ENCODE results near the gene GATM.
A peak's percentile ranks its signal among the peaks of the same experiment; 100 is the strongest.
"Not testable (repeated sequence)": the region's sequence is repeated elsewhere in the genome, so short reads cannot be mapped to it uniquely, and the experiment has no call there.

Gene GATM

DNA sequence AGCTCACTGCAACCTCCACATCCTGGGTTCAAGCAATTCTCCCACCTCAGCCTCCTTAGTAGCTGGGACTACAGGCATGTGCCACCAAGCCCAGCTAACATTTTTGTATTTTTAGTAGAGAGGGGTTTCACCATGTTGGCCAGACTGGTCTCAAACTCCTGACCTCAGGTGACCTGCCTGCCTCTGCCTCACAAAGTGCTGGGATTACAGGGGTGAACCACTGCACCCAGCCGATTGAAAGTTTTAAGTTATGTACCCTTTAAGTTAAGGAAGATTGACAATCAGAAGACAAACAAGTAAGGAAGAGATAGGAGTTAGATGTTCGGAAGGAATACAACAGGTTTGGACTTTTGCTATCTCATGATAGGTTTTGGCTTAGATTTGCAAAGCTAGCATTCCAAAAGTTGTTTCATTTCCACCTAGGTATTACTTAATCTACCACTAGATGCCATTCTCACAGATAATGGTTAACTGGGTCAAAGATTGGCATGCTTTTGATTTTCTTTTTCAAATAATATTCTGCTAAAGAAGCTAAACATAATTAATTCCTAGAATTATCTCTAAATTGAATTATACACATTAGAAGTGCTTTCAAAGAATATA lies 35.0 kb downstream of the GATM start:
- H3K9me3 Mint-ChIP-seq, result no peaks in the 10 kb centered on the region
- no peak overlapping the region for H3K27ac Mint-ChIP-seq
- no peak overlapping the region for H3K4me3 Mint-ChIP-seq
- no peaks in the 10 kb centered on the region for H3K36me3 Mint-ChIP-seq
- peaks cover 12% of the 10 kb centered on the region for H3K27me3 Mint-ChIP-seq
- peaks cover 3% of the 10 kb centered on the region for H3K4me1 Mint-ChIP-seq

DNA sequence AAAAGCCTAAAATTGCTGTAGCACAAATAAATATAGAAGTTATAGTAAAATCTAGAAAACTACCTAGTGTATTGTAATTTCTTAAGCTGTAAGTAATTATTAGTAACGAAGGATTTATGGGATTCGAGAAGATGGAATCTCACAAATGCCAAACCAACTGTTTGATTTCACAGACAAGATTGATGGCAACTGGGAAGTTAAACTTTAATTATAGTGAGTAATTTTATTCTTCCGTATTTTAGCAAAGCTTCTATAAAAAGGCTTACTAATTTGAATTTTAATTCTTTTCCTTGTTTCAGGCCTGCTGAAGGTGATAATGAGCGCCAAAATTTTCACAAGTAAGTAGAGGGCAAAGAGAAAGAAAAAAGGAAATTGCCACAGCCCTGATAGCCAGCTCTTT lies 36.6 kb downstream of the GATM start:
- Mint-ChIP-seq H3K27me3 (peaks cover 5% of the 10 kb centered on the region), H3K4me1 (peaks cover 5% of the 10 kb centered on the region), H3K9me3 (no peaks in the 10 kb centered on the region), H3K36me3 (no peaks in the 10 kb centered on the region), H3K4me3 (no peak overlapping the region), H3K27ac (no peak overlapping the region)

DNA sequence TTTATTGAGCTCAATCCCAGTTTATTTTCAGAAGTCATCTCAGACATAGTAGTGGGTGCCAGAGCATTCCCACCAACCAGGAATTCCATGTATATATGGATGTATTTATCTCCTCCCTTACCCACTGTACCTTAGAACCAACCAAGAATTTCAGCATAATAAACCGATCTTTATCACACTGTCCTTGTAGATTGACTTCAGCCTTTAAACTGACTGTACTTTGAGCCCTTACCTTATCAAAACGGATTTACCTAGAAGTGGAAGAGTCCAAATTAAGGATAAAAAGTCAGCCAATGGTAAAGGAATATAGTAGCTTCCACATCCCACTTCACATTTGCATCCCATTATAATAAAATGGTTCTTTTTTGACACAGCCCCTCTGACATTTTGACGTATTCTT lies 37.9 kb downstream of the GATM start:
- Mint-ChIP-seq H3K9me3 (no peaks in the 10 kb centered on the region), H3K4me1 (peaks cover 5% of the 10 kb centered on the region), H3K27me3 (no peaks in the 10 kb centered on the region), H3K36me3 (no peaks in the 10 kb centered on the region), H3K27ac (no peak overlapping the region), H3K4me3 (no peak overlapping the region)

DNA sequence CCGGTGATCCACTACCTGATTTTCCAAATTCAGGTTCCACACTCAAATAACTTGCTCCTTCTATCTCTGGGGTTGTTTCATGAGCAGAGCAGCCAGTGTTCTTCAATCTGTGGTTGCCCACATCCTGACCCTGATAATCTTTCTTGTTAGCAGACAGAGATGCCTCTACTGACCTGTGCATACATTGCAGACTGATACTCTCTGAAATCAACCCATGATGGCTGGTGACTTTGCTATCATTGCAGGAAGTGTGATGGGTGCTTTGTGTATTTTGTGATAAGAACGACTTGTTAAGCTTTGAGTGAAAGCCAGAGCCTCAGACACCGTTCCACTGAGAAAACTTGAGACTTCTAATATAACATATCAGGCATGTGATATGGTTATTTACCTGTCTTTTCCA lies 39.9 kb downstream of the GATM start:
- H3K27ac Mint-ChIP-seq, result no peak overlapping the region

DNA sequence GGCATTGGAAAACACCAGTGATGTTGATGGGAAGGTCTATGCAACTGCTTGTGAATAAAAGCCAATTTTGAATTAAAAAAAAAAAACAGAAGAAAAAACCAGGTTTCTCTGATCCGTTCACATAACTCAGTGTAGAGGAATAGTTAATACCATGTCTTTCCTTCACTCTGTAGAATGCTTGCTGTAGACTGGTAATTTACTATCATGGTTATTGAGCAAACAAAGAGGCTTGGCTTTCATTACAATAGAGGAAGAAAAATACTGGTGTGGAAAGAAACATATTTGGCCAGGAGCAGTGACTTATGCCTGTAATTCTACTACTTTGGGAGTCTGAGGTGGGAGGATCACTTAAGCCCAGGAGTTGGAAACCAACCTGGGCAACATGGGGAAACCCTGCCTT lies 41.1 kb downstream of the GATM start:
- Mint-ChIP-seq H3K27me3 (peaks cover 2% of the 10 kb centered on the region), H3K36me3 (no peaks in the 10 kb centered on the region), H3K27ac (no peak overlapping the region), H3K9me3 (no peaks in the 10 kb centered on the region), H3K4me3 (no peak overlapping the region), H3K4me1 (peaks cover 9% of the 10 kb centered on the region)

More for the DNA sequence above, 39.9 kb downstream of the GATM start:
- H3K9me3 Mint-ChIP-seq, result no peaks in the 10 kb centered on the region
- no peaks in the 10 kb centered on the region for H3K36me3 Mint-ChIP-seq
- no peaks in the 10 kb centered on the region for H3K27me3 Mint-ChIP-seq
- peaks cover 9% of the 10 kb centered on the region for H3K4me1 Mint-ChIP-seq
- H3K4me3 Mint-ChIP-seq, result no peak overlapping the region

DNA sequence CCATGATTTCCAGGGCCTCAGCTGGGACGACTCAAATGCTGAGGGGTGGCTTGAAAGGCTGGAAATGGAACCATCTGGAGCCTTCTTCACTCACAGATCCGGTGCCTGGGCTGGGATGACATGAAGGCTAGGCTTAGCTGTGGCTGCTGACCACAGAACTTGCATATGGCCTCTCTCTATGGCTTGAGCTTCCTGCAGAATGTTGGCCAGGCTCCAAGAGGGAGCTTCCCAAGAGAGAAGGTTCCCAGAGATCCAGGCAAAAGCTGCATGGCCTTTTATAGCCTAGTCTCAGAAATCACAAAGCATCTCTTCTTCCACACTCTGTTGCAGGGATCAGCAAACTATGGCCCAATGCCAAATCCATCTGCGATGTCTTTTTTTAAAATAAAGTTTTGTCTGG lies 44.8 kb downstream of the GATM start:
- Mint-ChIP-seq H3K36me3 (no peaks in the 10 kb centered on the region), H3K9me3 (no peaks in the 10 kb centered on the region), H3K27ac (no peak overlapping the region), H3K4me1 (peaks cover 8% of the 10 kb centered on the region), H3K4me3 (no peak overlapping the region), H3K27me3 (peaks cover 4% of the 10 kb centered on the region)

DNA sequence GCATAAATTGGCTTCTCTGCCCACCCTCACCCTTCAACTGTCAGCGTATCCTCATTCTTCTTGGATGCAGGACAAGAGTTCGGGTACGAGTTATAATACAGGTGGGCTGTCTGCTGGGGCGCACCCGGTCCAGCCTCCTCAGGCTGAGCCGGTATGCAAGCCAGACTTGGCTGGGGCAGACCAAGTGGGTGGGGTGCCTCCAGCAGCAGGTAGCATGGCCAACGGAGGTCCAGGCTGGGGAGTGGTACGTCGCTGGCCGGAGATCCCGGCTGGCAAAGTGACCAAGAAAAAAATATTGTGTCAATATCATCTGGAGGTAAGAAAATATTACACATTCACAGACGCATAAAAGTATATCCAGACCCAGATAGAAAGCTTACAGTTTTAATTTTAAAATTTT lies 45.6 kb downstream of the GATM start:
- Mint-ChIP-seq H3K36me3 (no peaks in the 10 kb centered on the region), H3K4me1 (peaks cover 4% of the 10 kb centered on the region), H3K27me3 (peaks cover 4% of the 10 kb centered on the region), H3K27ac (no peak overlapping the region), H3K4me3 (no peak overlapping the region), H3K9me3 (no peaks in the 10 kb centered on the region)

DNA sequence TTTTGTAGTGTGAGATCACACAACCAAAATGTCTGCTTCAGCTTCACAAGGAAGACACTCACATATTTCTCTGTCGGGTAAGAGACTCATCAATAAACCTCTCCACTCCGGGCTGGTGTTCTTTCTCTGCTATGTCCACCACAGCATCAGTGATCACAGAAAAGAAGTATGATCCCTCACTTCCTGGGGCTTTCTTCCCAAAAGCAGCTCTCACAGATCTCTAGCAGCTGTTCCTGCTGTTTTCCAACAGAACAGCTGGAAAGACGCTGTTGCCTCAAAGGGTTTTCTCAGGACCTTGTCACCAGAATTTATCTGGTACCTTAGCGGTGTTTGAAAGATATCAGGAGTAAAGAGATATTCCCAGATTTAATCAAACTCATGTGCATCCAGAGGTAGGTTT lies 46.4 kb downstream of the GATM start:
- Mint-ChIP-seq H3K4me3 (no peak overlapping the region), H3K4me1 (peaks cover 4% of the 10 kb centered on the region), H3K9me3 (no peaks in the 10 kb centered on the region), H3K27ac (no peak overlapping the region), H3K27me3 (peaks cover 6% of the 10 kb centered on the region), H3K36me3 (peaks cover 2% of the 10 kb centered on the region)

DNA sequence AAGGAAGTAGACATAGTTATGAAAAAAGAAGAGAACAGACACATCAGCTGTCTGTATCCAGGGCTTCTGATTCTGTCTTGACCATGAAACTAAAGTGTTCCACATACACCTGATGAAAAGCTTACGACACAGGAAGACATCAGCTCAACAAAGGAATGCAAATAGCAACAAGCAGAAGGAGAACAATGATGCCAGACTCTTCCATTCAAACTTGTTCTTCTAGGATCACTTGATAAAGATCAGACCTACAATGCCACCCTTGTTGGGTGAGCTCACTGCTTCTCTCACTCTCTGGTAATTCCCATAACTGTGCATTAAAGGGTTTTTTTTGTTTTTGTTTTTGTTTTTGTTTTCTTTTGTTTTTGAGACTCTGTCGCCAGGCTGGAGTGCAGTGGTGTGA lies 49.7 kb downstream of the GATM start:
- H3K9me3 Mint-ChIP-seq, result no peaks in the 10 kb centered on the region
- H3K27me3 Mint-ChIP-seq, result peaks cover 18% of the 10 kb centered on the region
- H3K4me3 Mint-ChIP-seq, result no peak overlapping the region
- H3K36me3 Mint-ChIP-seq, result peaks cover 2% of the 10 kb centered on the region
- no peaks in the 10 kb centered on the region for H3K4me1 Mint-ChIP-seq
- H3K27ac Mint-ChIP-seq, result no peak overlapping the region

DNA sequence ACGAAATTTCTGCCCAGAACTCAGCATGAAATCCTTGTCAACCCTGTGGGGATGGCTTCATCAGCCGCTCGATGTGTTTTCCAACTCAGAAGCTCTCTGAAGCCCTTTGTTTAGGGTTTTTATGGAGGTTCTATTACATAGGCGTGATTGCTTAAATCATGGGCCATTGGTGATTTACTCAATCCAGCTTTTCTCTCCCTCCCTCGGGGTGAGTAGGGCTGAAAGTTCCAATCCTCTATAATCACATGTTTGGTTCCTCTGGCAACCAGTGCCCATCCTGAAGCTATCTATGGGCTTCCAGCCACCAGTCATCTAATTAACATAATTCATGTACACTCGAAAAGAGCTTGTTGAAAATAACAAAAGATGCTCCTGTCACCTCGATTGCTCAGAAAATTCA lies 51.6 kb downstream of the GATM start:
- peaks cover 2% of the 10 kb centered on the region for H3K36me3 Mint-ChIP-seq
- no peaks in the 10 kb centered on the region for H3K4me1 Mint-ChIP-seq
- H3K4me3 Mint-ChIP-seq, result no peak overlapping the region
- H3K27ac Mint-ChIP-seq, result no peak overlapping the region
- peaks cover 17% of the 10 kb centered on the region for H3K27me3 Mint-ChIP-seq
- no peaks in the 10 kb centered on the region for H3K9me3 Mint-ChIP-seq

DNA sequence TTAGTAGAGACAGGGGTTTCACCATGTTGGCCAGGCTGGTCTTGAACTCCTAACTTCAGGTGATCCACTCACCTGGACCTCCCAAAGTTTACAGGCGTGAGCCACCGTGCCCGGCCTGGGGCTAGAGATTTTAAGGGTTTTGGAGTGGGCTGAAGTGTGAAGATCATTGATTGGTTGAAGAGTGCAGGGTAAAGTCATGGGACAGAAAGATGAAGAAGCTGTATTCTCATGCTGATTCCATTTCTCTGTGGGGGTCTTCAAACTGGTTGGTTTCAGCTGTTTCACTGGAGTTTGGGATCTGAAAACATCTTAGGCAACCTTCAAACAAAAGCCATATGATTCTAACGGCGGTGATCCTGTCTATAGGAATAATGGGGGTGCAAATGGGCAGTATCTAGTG lies 52.1 kb downstream of the GATM start:
- H3K4me3 Mint-ChIP-seq, result no peak overlapping the region
- H3K9me3 Mint-ChIP-seq, result no peaks in the 10 kb centered on the region
- H3K27ac Mint-ChIP-seq, result no peak overlapping the region
- peaks cover 16% of the 10 kb centered on the region for H3K27me3 Mint-ChIP-seq
- H3K36me3 Mint-ChIP-seq, result peaks cover 2% of the 10 kb centered on the region
- H3K4me1 Mint-ChIP-seq, result no peaks in the 10 kb centered on the region

DNA sequence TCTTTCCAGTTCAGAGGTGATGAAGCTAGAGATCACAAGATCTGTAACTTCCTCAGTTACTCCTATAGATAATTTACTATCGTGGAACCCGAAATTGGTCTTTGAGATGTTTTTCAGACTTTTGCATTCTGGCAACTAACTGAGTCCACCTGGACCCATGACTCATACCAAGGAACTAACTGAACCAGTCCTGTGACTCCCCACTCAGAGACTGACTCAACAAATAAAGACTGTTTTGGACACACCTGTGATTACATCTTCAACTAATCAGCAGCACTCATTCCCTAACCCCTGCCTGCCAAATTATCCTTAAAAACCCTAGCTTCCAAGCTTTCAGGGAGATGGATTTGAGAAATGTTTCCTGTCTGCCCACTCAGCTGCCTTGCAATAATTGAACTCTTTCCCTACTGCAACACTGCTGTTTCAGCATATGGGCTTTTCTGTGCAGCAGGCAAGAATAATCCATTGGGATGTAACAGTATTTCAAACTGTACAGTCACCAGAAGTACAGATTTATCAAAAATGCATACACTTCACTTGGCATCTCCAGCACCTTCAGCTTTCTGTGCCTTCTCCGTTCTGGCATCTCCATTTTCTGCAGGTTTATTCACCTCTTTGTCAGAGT lies 57.7 kb downstream of the GATM start:
- no peak overlapping the region for H3K4me3 Mint-ChIP-seq
- H3K27ac Mint-ChIP-seq, result peak overlapping the region; percentile 52
- H3K4me1 Mint-ChIP-seq, result no peaks in the 10 kb centered on the region
- H3K9me3 Mint-ChIP-seq, result no peaks in the 10 kb centered on the region
- H3K27me3 Mint-ChIP-seq, result peaks cover 14% of the 10 kb centered on the region
- no peaks in the 10 kb centered on the region for H3K36me3 Mint-ChIP-seq

DNA sequence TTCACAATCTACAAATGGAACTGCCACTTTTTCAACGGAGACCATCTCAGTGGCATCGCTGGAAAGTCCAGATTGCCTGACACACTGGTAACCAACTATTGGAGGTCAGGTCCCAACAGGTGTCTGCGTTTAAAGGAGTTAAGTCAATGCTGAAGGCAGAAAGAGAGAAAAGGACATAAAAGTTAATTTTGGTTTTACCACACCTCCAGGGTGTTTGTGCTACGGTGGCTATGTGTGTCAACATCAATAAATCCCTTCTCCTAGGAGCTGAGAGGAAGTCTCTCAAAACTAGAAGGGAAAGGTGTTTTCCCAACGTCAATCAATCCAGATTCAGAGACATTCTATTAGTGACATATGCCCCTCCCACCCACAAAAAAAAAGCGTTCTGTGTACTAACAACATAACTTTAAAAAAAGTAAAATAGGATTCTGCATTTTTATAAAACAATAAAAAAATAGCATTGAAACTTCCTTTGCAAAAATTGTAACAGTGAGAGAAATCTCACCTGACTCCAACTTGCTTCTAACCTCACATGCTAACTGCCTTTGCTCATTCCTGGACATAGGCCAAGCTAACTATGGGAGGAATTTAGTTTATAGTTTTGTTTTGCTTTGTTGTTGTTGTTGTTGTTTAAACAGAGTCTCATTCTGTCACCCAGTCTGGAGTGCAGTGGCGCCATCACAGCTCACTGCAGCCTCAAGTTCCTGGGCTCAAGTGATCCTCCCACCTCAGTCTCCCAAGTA lies 58.7 kb downstream of the GATM start:
- H3K36me3 Mint-ChIP-seq, result no peaks in the 10 kb centered on the region
- peaks cover 13% of the 10 kb centered on the region for H3K27me3 Mint-ChIP-seq
- no peaks in the 10 kb centered on the region for H3K9me3 Mint-ChIP-seq
- H3K27ac Mint-ChIP-seq, result no peak overlapping the region
- H3K4me3 Mint-ChIP-seq, result no peak overlapping the region
- H3K4me1 Mint-ChIP-seq, result no peaks in the 10 kb centered on the region

DNA sequence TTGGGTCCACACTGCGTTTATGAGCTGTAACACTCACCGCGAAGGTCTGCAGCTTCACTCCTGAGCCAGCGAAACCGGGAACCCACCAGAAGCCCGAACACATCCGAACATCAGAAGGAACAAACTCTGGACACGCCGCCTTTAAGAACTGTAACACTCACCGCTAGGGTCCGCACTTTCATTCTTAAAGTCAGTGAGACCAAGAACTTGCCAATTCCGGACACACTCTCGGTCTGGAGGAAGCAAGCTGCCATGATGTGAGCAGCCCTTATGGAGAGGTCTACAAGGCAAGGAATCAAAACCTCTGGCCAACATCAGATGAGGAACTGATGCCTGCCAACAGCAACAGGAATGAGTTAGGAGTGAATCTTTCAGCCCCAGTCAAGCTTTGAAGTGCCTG lies 63.4 kb downstream of the GATM start:
- H3K4me1 Mint-ChIP-seq, result no peaks in the 10 kb centered on the region
- H3K4me3 Mint-ChIP-seq, result no peak overlapping the region
- H3K27me3 Mint-ChIP-seq, result peaks cover 10% of the 10 kb centered on the region
- H3K9me3 Mint-ChIP-seq, result no peaks in the 10 kb centered on the region
- H3K36me3 Mint-ChIP-seq, result no peaks in the 10 kb centered on the region
- no peak overlapping the region for H3K27ac Mint-ChIP-seq

DNA sequence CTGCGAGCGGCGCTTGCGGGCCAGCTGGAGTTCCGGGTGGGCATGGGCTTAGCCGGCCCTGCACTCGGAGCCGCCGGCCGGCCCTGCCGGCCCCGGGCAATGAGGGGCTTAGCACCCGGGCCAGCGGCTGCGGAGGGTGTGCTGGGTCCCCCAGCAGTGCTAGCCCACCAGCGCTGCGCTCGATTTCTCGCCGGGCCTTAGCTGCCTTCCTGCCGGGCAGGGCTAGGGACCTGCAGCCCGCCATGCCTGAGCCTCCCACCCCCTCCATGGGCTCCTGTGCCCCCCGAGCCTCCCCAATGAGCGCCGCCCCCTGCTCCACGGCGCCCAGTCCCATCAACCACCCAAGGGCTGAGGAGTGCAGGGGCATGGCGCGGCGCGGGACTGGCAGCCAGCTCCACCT lies 64.2 kb downstream of the GATM start:
- H3K36me3 Mint-ChIP-seq, H3K27ac Mint-ChIP-seq, H3K4me1 Mint-ChIP-seq, H3K4me3 Mint-ChIP-seq, H3K9me3 Mint-ChIP-seq: not testable (repeated sequence)
- peaks cover 10% of the 10 kb centered on the region for H3K27me3 Mint-ChIP-seq
